Activated T-cell treated with anti-CD3 and anti-CD28 coated beads, Interleukin-2, amount 50 U/mL, for 24 hours (primary cell): ENCODE results near the gene GRB10.
"Not testable (repeated sequence)": the region's sequence is repeated elsewhere in the genome, so short reads cannot be mapped to it uniquely, and the experiment has no call there.

Experiments
- DNase-seq: peaks from one replicate; pipeline ENCODE4 v3.0.0-alpha.2; 2020
- H3K27ac Mint-ChIP-seq: 2 replicates; pipeline ENCODE4 v1.8.0; 2020; ENCODE audit warnings: mild to moderate bottlenecking, mixed read lengths
- H3K27me3 Mint-ChIP-seq: 2 replicates; pipeline ENCODE4 v1.8.0; 2020; ENCODE audit warnings: mixed read lengths
- H3K36me3 Mint-ChIP-seq: 2 replicates; pipeline ENCODE4 v1.8.0; 2020; ENCODE audit warnings: low read depth, mixed read lengths
- H3K4me1 Mint-ChIP-seq: 2 replicates; pipeline ENCODE4 v1.8.0; 2020; ENCODE audit warnings: low read depth, mixed read lengths
- H3K4me3 Mint-ChIP-seq: 2 replicates; pipeline ENCODE4 v1.8.0; 2020; ENCODE audit warnings: mild to moderate bottlenecking, moderate library complexity, mixed read lengths
- H3K9me3 Mint-ChIP-seq: 2 replicates; pipeline ENCODE4 v1.8.0; 2020; ENCODE audit warnings: mixed read lengths

The GRB10 gene

DNA sequence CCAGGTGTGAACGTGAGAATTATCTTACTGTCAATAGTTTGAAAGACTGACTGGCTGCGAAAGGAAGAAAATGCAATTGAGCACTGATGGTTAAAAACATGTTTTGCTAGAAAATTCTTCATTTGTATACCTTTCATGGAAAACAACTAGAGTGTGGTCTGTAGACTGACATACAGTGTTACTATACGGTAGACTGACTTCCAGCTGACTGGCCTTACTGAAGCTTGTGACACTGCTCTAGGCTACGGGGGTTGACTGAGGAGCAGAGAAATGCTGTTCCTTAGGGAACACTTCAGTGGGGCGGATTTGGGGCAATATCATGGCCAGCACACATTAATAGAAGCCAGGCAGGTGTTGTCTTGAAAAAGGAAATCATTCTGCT is 191.6 kb downstream of the GRB10 start:
- no peak for DNase-seq
- H3K27ac Mint-ChIP-seq = no peak overlapping the region

DNA sequence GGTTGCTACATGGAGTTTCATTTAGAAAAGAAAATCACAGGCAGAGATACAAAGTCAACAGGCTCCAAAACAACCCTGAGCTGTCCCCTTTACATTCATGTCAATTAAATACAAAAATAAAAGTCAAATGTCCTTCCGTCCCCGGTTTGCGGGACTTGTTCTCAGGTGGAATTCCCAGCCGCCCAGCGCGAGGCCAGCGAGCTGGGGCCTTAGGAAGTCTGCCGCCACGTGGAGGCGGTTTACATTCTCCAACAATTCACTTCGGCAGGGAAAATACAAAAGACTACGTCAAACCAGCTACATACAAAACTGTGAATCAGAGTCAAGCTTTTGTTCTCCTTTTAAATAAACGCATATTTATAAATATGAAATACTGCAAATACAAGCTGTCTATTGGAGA is 192.2 kb downstream of the GRB10 start:
- H3K36me3 Mint-ChIP-seq = peaks cover 4% of the 10 kb centered on the region
- no peak for DNase-seq
- peaks cover 23% of the 10 kb centered on the region for H3K27me3 Mint-ChIP-seq

More for the DNA sequence above, 191.6 kb downstream of the GRB10 start:
- H3K9me3 Mint-ChIP-seq = no peaks in the 10 kb centered on the region
- H3K27me3 Mint-ChIP-seq = peaks cover 23% of the 10 kb centered on the region
- no peak overlapping the region for H3K4me3 Mint-ChIP-seq
- peaks cover 4% of the 10 kb centered on the region for H3K36me3 Mint-ChIP-seq
- H3K4me1 Mint-ChIP-seq = peaks cover 21% of the 10 kb centered on the region

DNA sequence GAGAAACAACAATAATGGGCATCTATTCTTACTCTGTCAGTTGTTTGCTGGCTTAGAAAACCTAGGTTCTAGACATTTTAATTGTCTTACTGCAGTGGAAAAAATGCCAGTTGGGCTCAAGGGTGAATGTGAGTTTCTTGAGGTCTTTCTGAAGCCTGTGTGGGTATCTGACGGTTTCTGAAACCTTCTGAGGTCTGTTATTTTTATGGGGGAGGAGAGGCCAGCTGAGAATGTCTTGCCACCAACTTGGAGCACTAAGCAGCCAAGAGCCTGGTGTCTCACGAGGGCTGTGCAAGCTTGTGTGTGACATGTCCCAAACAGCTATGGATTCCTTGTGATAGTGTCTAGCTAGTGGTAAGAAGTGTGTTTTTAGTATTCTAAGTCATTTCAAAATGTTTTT is 193.3 kb downstream of the GRB10 start:
- H3K4me1 Mint-ChIP-seq = peaks cover 4% of the 10 kb centered on the region
- peaks cover 4% of the 10 kb centered on the region for H3K36me3 Mint-ChIP-seq
- H3K27ac Mint-ChIP-seq = no peak overlapping the region
- DNase-seq = no peak
- peaks cover 23% of the 10 kb centered on the region for H3K27me3 Mint-ChIP-seq
- no peaks in the 10 kb centered on the region for H3K9me3 Mint-ChIP-seq
- no peak overlapping the region for H3K4me3 Mint-ChIP-seq

More for the DNA sequence above, 192.2 kb downstream of the GRB10 start:
- Mint-ChIP-seq H3K27ac (no peak overlapping the region), H3K4me1 (peaks cover 16% of the 10 kb centered on the region), H3K9me3 (no peaks in the 10 kb centered on the region), H3K4me3 (no peak overlapping the region)

DNA sequence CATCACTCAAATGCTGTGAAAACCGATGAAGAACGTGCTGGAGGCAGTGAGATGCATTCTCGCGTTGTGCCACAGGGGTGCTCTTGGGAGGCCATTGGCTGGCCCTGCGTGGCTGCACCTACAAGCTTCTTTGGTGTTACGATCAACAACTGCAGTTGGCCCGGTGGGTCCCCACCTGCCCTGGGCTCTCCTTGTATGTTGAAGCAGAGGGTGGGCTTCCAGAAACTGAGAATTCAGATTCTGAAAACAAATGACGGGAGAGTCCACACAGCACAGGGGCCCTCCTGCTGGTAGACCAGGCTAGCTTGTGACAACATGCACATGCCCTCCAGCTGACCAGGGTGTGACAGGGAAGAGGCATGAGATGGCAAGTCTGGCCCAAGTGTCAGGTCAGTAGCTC is 193.8 kb downstream of the GRB10 start:
- Mint-ChIP-seq H3K36me3 (peaks cover 4% of the 10 kb centered on the region), H3K4me1 (no peaks in the 10 kb centered on the region), H3K27ac (no peak overlapping the region), H3K27me3 (peaks cover 23% of the 10 kb centered on the region), H3K9me3 (peaks cover 4% of the 10 kb centered on the region), H3K4me3 (no peak overlapping the region)
- DNase-seq = no peak

DNA sequence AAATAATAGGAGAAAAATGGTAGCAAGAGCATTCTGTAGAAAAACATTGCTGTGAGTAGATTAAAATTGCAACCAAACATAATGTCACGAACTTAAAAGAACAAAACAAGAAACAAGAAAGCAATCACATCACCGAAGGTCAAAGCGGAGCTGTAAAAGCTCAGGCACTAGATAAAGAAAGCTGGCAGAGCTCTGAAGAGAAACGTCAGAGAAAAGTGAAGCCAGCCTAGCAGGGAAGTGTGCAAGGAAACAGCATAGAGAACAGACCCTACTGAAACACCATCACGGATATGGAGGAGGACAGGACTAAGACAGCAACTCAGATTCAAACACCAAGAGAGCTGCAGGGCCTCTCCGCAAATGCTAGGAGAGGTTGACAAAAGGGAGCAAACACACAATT is 195.0 kb downstream of the GRB10 start:
- H3K36me3 Mint-ChIP-seq = peaks cover 3% of the 10 kb centered on the region
- peaks cover 14% of the 10 kb centered on the region for H3K9me3 Mint-ChIP-seq
- DNase-seq = no peak
- H3K4me1 Mint-ChIP-seq = no peaks in the 10 kb centered on the region
- no peak overlapping the region for H3K4me3 Mint-ChIP-seq
- peaks cover 19% of the 10 kb centered on the region for H3K27me3 Mint-ChIP-seq
- no peak overlapping the region for H3K27ac Mint-ChIP-seq

DNA sequence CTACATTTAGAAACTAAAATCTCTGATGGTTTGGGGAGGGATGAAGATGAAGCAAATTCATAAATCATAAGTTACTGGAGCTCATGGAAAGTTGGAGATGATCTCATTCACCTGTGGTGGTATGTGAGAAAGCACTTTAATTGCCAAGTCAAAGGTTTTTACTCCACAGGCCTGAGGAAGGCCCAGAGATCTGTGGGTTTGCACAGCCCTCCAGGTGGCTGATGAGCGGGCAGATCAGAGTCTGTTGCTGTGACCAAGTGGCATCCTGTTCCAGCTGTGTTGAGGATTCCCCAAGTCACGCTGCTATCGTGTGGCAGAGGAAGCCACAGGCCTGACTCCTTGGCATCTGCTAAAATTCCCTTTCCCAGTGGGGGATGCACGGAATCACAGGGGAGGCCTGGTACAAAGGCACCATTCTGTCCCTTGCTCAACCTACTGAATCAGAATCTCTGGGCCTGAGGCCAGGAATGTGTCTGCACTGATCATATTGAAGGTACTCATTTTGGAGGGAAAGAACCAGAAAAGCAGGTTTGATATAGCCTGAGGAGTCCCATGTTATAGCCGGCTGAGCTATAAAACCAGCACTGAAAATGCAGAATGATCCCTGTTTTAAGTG is 197.8 kb downstream of the GRB10 start:
- DNase-seq = no peak
- peaks cover 19% of the 10 kb centered on the region for H3K9me3 Mint-ChIP-seq
- no peaks in the 10 kb centered on the region for H3K4me1 Mint-ChIP-seq
- H3K4me3 Mint-ChIP-seq = no peak overlapping the region
- H3K27me3 Mint-ChIP-seq = peaks cover 24% of the 10 kb centered on the region
- no peaks in the 10 kb centered on the region for H3K36me3 Mint-ChIP-seq
- H3K27ac Mint-ChIP-seq = no peak overlapping the region

DNA sequence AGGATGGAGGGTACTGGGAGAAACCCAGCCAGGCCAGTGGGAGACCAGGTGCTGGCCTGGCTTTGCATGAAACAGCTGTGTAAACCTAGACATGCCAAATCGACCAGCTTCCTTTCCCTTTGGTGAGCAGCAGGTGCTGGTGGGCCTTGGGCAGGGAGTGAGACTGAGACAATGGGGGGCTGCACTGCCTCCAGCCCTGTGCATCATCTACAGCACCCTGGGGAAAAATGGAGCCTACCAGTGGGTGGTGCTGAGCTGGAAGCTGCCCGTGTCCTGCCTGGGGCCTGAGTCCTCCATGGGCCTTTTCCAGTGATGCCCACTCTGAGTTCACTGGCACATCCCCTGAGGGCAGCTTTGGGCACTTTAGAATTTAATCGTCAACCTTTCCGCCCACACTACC is 198.3 kb downstream of the GRB10 start:
- H3K36me3 Mint-ChIP-seq = no peaks in the 10 kb centered on the region
- DNase-seq = no peak
- no peak overlapping the region for H3K4me3 Mint-ChIP-seq
- peaks cover 19% of the 10 kb centered on the region for H3K9me3 Mint-ChIP-seq
- H3K27me3 Mint-ChIP-seq = peaks cover 22% of the 10 kb centered on the region
- H3K27ac Mint-ChIP-seq = no peak overlapping the region
- H3K4me1 Mint-ChIP-seq = no peaks in the 10 kb centered on the region

DNA sequence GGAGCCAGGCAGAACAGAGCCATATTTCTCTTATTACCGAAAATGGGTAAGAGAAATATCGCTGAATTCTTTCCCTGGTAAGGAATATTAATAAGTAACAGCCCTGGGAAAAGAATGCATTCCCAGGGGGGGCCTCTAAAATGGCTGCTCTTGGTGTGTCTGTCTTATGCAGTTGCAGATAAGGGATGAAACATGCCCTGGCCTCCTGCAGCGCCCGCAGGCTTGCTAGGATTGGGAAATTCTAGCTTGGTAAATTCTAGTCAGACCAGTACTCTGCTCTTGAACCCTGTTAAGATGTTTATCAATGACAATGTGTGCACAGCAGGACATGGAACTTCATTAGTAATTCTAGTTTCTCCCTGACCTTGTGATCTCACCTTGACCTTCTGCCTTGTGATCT is 199.4 kb downstream of the GRB10 start:
- not testable (repeated sequence) for H3K4me1 Mint-ChIP-seq, H3K36me3 Mint-ChIP-seq, H3K27ac Mint-ChIP-seq, H3K4me3 Mint-ChIP-seq, DNase-seq
- Mint-ChIP-seq H3K27me3 (peaks cover 20% of the 10 kb centered on the region), H3K9me3 (peaks cover 19% of the 10 kb centered on the region)

DNA sequence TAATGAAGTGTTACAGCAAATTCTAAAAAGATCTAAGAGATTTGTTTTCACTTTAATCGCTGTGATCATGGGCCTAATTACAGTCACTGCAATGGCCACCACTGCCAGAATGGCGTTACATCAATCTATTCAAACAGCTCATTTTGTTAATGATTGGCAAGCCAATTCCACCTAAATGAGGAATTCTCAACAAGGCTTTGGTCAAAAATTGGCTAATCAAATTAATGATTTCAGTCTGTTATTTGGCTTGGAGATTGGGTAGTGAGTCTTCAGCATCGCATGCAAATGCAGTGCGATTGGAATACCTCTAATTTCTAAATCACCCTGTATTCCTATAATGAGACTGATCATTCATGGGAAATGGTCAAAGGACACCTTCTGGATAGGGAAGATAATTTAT is 200.4 kb downstream of the GRB10 start:
- H3K4me3 Mint-ChIP-seq, H3K27ac Mint-ChIP-seq, H3K36me3 Mint-ChIP-seq, DNase-seq, H3K4me1 Mint-ChIP-seq: not testable (repeated sequence)
- Mint-ChIP-seq H3K27me3 (peaks cover 16% of the 10 kb centered on the region), H3K9me3 (peaks cover 27% of the 10 kb centered on the region)

DNA sequence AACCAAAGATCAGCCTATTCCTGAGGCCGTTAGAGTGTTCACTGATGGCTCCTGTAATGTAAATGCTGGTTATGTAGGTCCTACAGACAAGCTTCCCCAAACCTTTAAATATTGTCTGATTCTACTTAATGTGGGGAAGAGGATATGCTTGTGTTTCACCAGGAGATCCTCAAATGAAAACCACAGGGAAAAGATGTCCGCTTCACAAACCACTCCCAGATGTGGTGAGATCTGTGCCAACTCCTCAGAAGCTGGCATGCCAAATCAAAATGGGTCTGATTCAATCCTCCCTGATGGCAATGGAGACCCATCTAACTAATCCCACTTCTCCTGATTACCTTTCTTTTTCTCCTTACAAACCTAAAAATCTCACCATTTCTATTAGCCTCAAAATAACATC is 202.0 kb downstream of the GRB10 start:
- DNase-seq, H3K4me1 Mint-ChIP-seq, H3K4me3 Mint-ChIP-seq, H3K36me3 Mint-ChIP-seq, H3K27ac Mint-ChIP-seq: not testable (repeated sequence)
- Mint-ChIP-seq H3K9me3 (peaks cover 28% of the 10 kb centered on the region), H3K27me3 (peaks cover 16% of the 10 kb centered on the region)

DNA sequence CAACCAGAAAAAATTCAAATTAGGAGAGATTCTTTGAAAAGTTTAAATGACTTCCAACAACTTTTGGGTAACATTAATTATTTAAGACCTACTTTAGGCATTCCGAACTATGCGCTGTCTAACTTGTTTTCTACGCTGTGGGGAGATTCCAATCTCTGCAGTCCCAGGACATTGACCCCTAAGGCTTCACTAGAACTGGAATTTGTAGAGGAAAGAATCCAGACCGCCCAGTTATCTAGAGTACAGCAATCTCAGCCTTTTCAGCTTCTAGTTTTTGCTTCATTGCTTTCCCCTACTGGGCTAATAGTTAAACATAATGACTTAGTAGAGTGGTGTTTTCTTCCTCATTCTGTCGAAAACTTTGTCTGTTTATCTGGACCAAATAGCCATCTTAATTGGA is 202.6 kb downstream of the GRB10 start:
- H3K4me3 Mint-ChIP-seq = no peak overlapping the region
- H3K27ac Mint-ChIP-seq = no peak overlapping the region
- no peaks in the 10 kb centered on the region for H3K36me3 Mint-ChIP-seq
- no peaks in the 10 kb centered on the region for H3K4me1 Mint-ChIP-seq
- H3K27me3 Mint-ChIP-seq = peaks cover 21% of the 10 kb centered on the region
- no peak for DNase-seq
- H3K9me3 Mint-ChIP-seq = peaks cover 28% of the 10 kb centered on the region

DNA sequence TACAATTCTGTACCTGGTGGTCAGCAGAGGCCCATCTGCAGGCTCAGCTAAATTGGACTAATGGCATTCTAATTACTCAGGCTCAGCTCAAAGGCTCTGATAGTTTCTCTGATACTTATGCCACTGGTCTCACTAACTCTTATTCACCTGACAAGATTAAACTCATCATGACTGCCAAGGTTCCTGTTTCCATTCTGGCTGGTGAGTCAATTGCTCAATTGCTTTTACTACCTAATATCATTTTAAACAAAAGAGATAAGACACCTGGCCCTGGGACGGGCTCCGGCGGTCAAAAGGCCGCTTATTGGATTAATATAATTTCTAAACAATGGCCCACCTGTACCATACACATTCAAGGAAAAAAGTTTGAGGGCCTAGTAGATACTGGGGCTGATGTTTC is 204.6 kb downstream of the GRB10 start:
- not testable (repeated sequence) for H3K27ac Mint-ChIP-seq, H3K4me1 Mint-ChIP-seq, DNase-seq, H3K36me3 Mint-ChIP-seq, H3K4me3 Mint-ChIP-seq
- Mint-ChIP-seq H3K27me3 (peaks cover 31% of the 10 kb centered on the region), H3K9me3 (peaks cover 16% of the 10 kb centered on the region)

DNA sequence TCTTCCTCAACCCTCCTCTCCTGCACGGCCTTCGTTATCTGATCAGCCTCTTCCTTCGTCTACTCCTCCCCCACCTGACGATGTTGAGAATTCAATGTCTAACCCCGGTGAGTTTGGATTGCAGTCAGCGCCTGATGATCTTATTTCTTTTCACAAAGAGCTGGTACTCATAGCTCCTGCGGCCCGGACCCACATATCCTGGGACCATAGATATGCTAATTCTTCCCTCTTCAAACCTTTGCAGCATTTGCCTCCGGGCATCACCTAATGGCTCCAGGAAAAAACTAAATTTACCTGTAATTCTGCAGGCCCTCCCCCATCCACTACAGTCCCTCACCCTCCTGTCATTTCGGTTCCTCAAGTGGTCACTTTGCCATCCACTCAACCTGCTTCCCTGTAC is 205.1 kb downstream of the GRB10 start:
- H3K36me3 Mint-ChIP-seq = no peaks in the 10 kb centered on the region
- DNase-seq = no peak
- no peak overlapping the region for H3K27ac Mint-ChIP-seq
- peaks cover 31% of the 10 kb centered on the region for H3K27me3 Mint-ChIP-seq
- H3K9me3 Mint-ChIP-seq = peaks cover 12% of the 10 kb centered on the region
- H3K4me1 Mint-ChIP-seq = no peaks in the 10 kb centered on the region
- no peak overlapping the region for H3K4me3 Mint-ChIP-seq

DNA sequence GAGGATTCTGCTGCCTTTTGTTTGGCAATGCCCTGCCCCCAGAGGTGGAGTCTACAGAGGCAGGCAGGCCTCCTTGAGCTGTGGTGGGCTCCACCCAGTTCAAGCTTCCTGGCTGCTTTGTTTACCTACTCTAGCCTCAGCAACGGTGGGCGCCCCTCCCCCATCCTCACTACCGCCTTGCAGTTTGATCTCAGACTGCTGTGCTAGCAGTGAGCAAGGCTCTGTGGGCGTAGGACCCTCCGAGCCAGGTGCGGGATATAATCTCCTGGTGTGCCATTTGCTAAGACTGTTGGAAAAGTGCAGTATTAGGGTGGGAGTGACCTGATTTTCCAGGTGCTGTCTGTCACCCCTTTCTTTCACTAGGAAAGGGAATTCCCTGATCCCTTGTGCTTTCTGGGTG is 206.3 kb downstream of the GRB10 start:
- not testable (repeated sequence) for DNase-seq, H3K4me1 Mint-ChIP-seq, H3K36me3 Mint-ChIP-seq, H3K9me3 Mint-ChIP-seq, H3K27ac Mint-ChIP-seq, H3K4me3 Mint-ChIP-seq
- H3K27me3 Mint-ChIP-seq = peaks cover 29% of the 10 kb centered on the region

DNA sequence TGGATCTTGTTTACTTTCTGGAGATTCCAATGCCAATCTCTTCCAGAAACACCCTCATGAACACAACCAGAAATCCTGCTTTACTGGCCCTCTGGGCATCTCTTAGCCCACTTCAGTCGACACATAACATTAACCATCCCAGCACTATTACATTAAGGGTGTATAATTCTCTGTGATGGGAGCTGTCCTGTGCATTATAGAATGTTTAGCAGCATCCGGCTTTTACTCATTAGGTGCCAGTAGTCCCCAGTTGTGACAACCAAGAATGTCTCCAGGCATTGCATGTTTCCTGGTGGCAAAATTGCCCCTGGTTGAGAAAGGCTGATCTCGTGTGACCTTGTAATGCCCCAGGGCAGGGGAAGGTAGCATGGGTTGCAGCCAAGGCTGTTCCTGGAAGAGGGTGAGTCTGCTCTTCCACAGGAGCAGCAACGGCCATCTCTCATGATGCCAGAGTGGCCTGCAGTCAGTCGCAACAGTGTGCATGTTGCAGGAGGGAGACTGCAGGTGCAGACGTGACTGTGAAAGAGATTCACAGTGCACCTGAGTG is 214.9 kb downstream of the GRB10 start:
- H3K36me3 Mint-ChIP-seq = no peaks in the 10 kb centered on the region
- peaks cover 3% of the 10 kb centered on the region for H3K9me3 Mint-ChIP-seq
- DNase-seq = no peak
- no peak overlapping the region for H3K27ac Mint-ChIP-seq
- H3K4me1 Mint-ChIP-seq = no peaks in the 10 kb centered on the region
- H3K4me3 Mint-ChIP-seq = no peak overlapping the region
- peaks cover 16% of the 10 kb centered on the region for H3K27me3 Mint-ChIP-seq

DNA sequence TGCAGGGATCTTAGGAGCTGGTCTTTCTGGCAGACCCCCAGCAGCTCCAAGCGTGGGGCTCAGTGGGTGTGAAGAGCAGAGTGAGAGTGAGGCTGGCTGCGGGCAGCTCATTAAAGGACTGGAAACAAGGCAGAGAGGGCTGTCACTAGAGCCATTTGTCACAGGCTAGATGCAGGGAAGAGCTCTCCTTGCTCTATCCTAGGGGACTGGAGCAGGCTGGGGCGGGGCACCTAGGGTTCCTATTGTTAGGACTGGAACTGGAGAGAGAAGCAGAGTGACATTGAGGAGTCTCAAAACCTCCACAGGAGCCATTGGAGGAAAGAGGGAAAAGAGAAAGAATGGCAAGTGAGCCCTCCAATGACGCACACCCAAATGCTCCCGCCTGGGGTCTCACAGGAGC is 216.7 kb downstream of the GRB10 start:
- DNase-seq = no peak
- no peaks in the 10 kb centered on the region for H3K4me1 Mint-ChIP-seq
- H3K36me3 Mint-ChIP-seq = no peaks in the 10 kb centered on the region
- H3K27ac Mint-ChIP-seq = no peak overlapping the region
- H3K9me3 Mint-ChIP-seq = peaks cover 3% of the 10 kb centered on the region
- peaks cover 14% of the 10 kb centered on the region for H3K27me3 Mint-ChIP-seq
- no peak overlapping the region for H3K4me3 Mint-ChIP-seq
